ENCODE measurements around the gene NFXL1. TPM values are rescaled to one million over a fixed set of nuclear protein-coding genes. Genes with fewer than 3 reads are reported as not detected.
A peak's percentile ranks its signal among the peaks of the same experiment; 100 is the strongest.

The NFXL1 gene
- total and polyA plus RNA-seq, 3 experiments from 2014 or later, result 9.7 to 11.5 (median 10.0) TPM

- Mint-ChIP-seq H3K27ac (no peak overlapping the region), H3K4me1 (peaks cover 10 to 18% (median 11%) of the 10 kb centered on the region in 3 donors), H3K36me3 (no peaks in the 10 kb centered on the region), H3K9me3 (no peaks in the 10 kb centered on the region), H3K4me3 (no peak overlapping the region), H3K27me3 (peaks cover 5 to 12% of the 10 kb centered on the region in 2 donors)
- no peak for DNase-seq
- ChIA-PET POLR2A (no interaction called here), CTCF (no interaction called here)
- no peaks in the 10 kb centered on the region for H3K9me3 ChIP-seq (ENCODE audit: low read length)
- H3K27ac ChIP-seq (ENCODE audit: low read depth, low read length), result no peak overlapping the region
- H3K4me1 ChIP-seq (ENCODE audit: insufficient read depth, low read length), result peaks cover 4% of the 10 kb centered on the region
- no peaks in the 10 kb centered on the region for H3K36me3 ChIP-seq (ENCODE audit: insufficient read depth, low read length)
- no peak overlapping the region for H3K4me3 ChIP-seq (ENCODE audit: low read length)
- H3K27me3 ChIP-seq (ENCODE audit: insufficient read depth, low read length, poor library complexity, severe bottlenecking), result no peaks in the 10 kb centered on the region
Measured at GRCh38 chr4:47829438-47829837, 84.9 kb downstream of the NFXL1 start.

DNA sequence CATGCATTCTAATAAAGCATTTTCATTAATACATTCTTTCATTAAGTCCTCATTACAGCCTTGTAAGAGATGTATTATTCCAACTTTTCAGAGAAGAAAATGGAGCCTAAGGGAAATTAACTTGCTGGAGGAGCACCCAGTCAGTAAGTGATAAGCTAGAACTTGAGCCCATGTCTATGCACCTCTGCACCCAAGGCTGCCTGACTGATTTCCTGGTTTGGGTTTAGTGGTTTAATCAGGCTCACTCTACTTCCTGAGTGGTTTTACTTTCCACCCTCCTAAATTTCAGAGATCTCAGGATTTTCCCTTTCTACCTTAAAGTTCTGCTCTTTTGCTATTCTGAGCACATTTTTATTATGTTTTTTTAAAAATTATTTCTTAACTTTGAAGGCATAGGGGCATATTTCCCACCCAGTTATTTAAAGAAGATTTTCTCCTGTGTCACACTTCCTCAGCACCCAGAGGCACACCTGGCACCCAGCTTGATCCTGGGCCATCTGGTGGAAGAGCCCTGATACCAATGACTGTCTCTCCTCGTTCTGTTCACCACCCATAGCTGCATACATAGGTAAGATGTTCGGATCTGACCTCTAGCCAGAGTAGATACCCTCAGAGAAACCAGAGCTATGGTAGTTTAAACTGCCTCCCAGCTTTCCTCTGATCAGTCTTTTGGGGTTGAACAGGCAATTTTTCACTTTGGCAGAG lies 86.9 kb downstream of the NFXL1 start:
- H3K27me3 Mint-ChIP-seq, result peaks cover 5 to 16% of the 10 kb centered on the region in 2 donors
- POLR2A ChIA-PET, result no interaction called here
- no peak overlapping the region for H3K4me3 Mint-ChIP-seq
- no peak for DNase-seq
- H3K4me1 ChIP-seq (ENCODE audit: insufficient read depth, low read length), result peaks cover 4% of the 10 kb centered on the region
- H3K36me3 ChIP-seq (ENCODE audit: insufficient read depth, low read length), result no peaks in the 10 kb centered on the region
- no peaks in the 10 kb centered on the region for H3K36me3 Mint-ChIP-seq
- CTCF ChIA-PET, result interaction anchor here (1.7 to 2.3 kb wide), 2 partner anchors 9 to 10 kb away, joined by 3 to 9 read pairs; no protein-coding TSS in a partner anchor
- no peak overlapping the region for H3K4me3 ChIP-seq (ENCODE audit: low read length)
- peak overlapping the region in 1 of 8 donors; percentile 31 for H3K27ac Mint-ChIP-seq
- H3K27ac ChIP-seq (ENCODE audit: low read depth, low read length), result no peak overlapping the region
- no peaks in the 10 kb centered on the region for H3K9me3 ChIP-seq (ENCODE audit: low read length)
- peaks cover 10 to 18% (median 11%) of the 10 kb centered on the region in 3 donors for H3K4me1 Mint-ChIP-seq
- no peaks in the 10 kb centered on the region for H3K27me3 ChIP-seq (ENCODE audit: insufficient read depth, low read length, poor library complexity, severe bottlenecking)
- H3K9me3 Mint-ChIP-seq, result no peaks in the 10 kb centered on the region

- Histone ChIP-seq H3K36me3 (ENCODE audit: insufficient read depth, low read length) (no peaks in the 10 kb centered on the region), H3K9me3 (ENCODE audit: low read length) (no peaks in the 10 kb centered on the region)
- CTCF ChIA-PET, result no interaction called here
Measured at GRCh38 chr4:47824840-47825239, 89.5 kb downstream of the NFXL1 start.

DNA sequence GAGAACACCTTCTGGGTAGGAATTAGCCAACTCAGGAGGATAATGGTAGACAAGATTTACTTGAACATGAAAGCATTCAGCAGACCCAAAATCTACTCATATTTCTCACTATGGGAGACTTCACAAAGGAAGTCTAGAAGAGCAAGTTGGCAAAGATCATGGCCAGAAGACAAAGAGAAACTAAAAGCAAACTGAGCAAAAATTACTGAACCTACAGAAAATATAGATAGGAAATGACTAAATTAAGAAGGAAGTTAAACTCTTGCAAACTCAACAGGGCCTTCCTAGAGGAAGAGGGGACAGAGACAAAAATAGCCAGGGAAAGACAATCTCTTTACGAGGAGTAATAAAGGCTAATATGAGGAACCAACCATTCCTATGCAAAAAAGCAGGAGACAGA lies 95.2 kb downstream of the NFXL1 start:
- Histone ChIP-seq H3K27me3 (ENCODE audit: insufficient read depth, low read length, poor library complexity, severe bottlenecking) (no peaks in the 10 kb centered on the region), H3K4me3 (ENCODE audit: low read length) (no peak overlapping the region), H3K36me3 (ENCODE audit: insufficient read depth, low read length) (no peaks in the 10 kb centered on the region), H3K27ac (ENCODE audit: low read depth, low read length) (no peak overlapping the region), H3K4me1 (ENCODE audit: insufficient read depth, low read length) (no peaks in the 10 kb centered on the region), H3K9me3 (ENCODE audit: low read length) (no peaks in the 10 kb centered on the region)
- Mint-ChIP-seq H3K4me1 (peaks cover 0 to 5% (median 4%) of the 10 kb centered on the region in 3 donors), H3K27me3 (peaks cover 10 to 28% of the 10 kb centered on the region in 2 donors), H3K27ac (no peak overlapping the region), H3K4me3 (no peak overlapping the region), H3K36me3 (no peaks in the 10 kb centered on the region), H3K9me3 (no peaks in the 10 kb centered on the region)
- DNase-seq, result no peak
- CTCF ChIA-PET, result no interaction called here
- POLR2A ChIA-PET, result interaction anchor here (0.6 kb wide), 1 partner anchor 18 kb away, joined by 4 read pairs; no protein-coding TSS in a partner anchor

More at GRCh38 chr4:47824840-47825239, 89.5 kb downstream of the NFXL1 start:
- H3K27me3 ChIP-seq (ENCODE audit: insufficient read depth, low read length, poor library complexity, severe bottlenecking), result no peaks in the 10 kb centered on the region
- DNase-seq, result no peak
- no peaks in the 10 kb centered on the region for H3K9me3 Mint-ChIP-seq
- POLR2A ChIA-PET, result no interaction called here
- no peak overlapping the region for H3K4me3 ChIP-seq (ENCODE audit: low read length)
- peaks cover 9 to 18% (median 11%) of the 10 kb centered on the region in 3 donors for H3K4me1 Mint-ChIP-seq
- no peak overlapping the region for H3K27ac Mint-ChIP-seq
- peaks cover 4 to 19% of the 10 kb centered on the region in 2 donors for H3K27me3 Mint-ChIP-seq
- peaks cover 4% of the 10 kb centered on the region for H3K4me1 ChIP-seq (ENCODE audit: insufficient read depth, low read length)
- H3K27ac ChIP-seq (ENCODE audit: low read depth, low read length), result no peak overlapping the region
- H3K4me3 Mint-ChIP-seq, result no peak overlapping the region
- no peaks in the 10 kb centered on the region for H3K36me3 Mint-ChIP-seq

GRCh38 chr4:47817275-47817674 lies 97.1 kb downstream of the NFXL1 start:
- no peak overlapping the region for H3K4me3 ChIP-seq (ENCODE audit: low read length)
- H3K9me3 Mint-ChIP-seq, result no peaks in the 10 kb centered on the region
- H3K9me3 ChIP-seq (ENCODE audit: low read length), result no peaks in the 10 kb centered on the region
- no peak for DNase-seq
- peaks cover 0 to 5% (median 4%) of the 10 kb centered on the region in 3 donors for H3K4me1 Mint-ChIP-seq
- H3K27ac Mint-ChIP-seq, result no peak overlapping the region
- ChIA-PET CTCF (interaction anchor here (0.8 to 1.0 kb wide), 2 partner anchors 10 to 19 kb away, joined by 3 read pairs; no protein-coding TSS in a partner anchor), POLR2A (no interaction called here)
- H3K27ac ChIP-seq (ENCODE audit: low read depth, low read length), result no peak overlapping the region
- no peaks in the 10 kb centered on the region for H3K4me1 ChIP-seq (ENCODE audit: insufficient read depth, low read length)
- H3K27me3 ChIP-seq (ENCODE audit: insufficient read depth, low read length, poor library complexity, severe bottlenecking), result no peaks in the 10 kb centered on the region
- H3K36me3 Mint-ChIP-seq, result no peaks in the 10 kb centered on the region
- no peak overlapping the region for H3K4me3 Mint-ChIP-seq
- H3K27me3 Mint-ChIP-seq, result peaks cover 17 to 36% of the 10 kb centered on the region in 2 donors
- H3K36me3 ChIP-seq (ENCODE audit: insufficient read depth, low read length), result no peaks in the 10 kb centered on the region

- Histone ChIP-seq H3K27ac (ENCODE audit: low read depth, low read length) (no peak overlapping the region), H3K9me3 (ENCODE audit: low read length) (no peaks in the 10 kb centered on the region), H3K4me1 (ENCODE audit: insufficient read depth, low read length) (no peaks in the 10 kb centered on the region), H3K27me3 (ENCODE audit: insufficient read depth, low read length, poor library complexity, severe bottlenecking) (no peaks in the 10 kb centered on the region), H3K4me3 (ENCODE audit: low read length) (no peak overlapping the region), H3K36me3 (ENCODE audit: insufficient read depth, low read length) (no peaks in the 10 kb centered on the region)
- ChIA-PET POLR2A (no interaction called here), CTCF (no interaction called here)
- Mint-ChIP-seq H3K27ac (no peak overlapping the region), H3K9me3 (no peaks in the 10 kb centered on the region), H3K27me3 (peaks cover 17 to 36% of the 10 kb centered on the region in 2 donors), H3K36me3 (no peaks in the 10 kb centered on the region), H3K4me3 (no peak overlapping the region), H3K4me1 (peaks cover 0 to 5% (median 4%) of the 10 kb centered on the region in 3 donors)
- no peak for DNase-seq
Measured at GRCh38 chr4:47816748-47817147, 97.6 kb downstream of the NFXL1 start.

DNA sequence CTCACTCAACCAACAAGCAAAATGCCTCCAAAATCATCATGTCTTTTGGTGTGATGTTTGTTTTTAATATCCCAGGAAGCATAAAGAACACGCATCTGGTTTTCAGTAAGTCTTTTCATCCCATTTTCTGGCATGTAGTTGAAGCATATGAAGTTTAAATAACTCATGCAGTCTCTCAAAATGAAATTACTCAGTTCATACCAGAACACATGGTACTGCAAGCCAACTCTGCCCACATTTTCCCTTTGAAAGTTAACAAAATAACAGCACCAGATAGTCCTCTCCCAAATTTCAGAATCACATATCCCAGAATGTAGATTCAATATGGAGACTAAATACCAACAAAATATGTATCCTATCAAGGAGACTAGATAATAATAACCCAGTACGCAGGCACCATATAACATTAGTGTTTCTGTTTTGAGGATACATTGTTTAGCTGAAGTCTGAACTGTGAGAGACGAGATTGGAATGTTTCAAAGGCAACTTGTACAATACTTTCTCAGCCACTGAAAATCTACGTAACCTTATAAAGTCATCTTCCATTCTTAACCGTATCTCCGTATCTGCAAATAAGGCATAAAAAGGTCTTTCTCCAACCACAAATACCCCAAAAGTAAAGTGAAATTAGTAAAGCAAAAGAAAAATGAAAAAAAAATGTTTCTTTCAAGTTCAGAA lies 99.6 kb downstream of the NFXL1 start:
- Histone ChIP-seq H3K27ac (ENCODE audit: low read depth, low read length) (no peak overlapping the region), H3K4me3 (ENCODE audit: low read length) (no peak overlapping the region), H3K27me3 (ENCODE audit: insufficient read depth, low read length, poor library complexity, severe bottlenecking) (no peaks in the 10 kb centered on the region), H3K36me3 (ENCODE audit: insufficient read depth, low read length) (no peaks in the 10 kb centered on the region), H3K4me1 (ENCODE audit: insufficient read depth, low read length) (no peaks in the 10 kb centered on the region), H3K9me3 (ENCODE audit: low read length) (no peaks in the 10 kb centered on the region)
- no peak for DNase-seq
- Mint-ChIP-seq H3K9me3 (no peaks in the 10 kb centered on the region), H3K27me3 (peaks cover 17 to 46% of the 10 kb centered on the region in 2 donors), H3K4me1 (peaks cover 0 to 5% (median 4%) of the 10 kb centered on the region in 3 donors), H3K4me3 (no peak overlapping the region), H3K36me3 (no peaks in the 10 kb centered on the region), H3K27ac (no peak overlapping the region)
- ChIA-PET POLR2A (no interaction called here), CTCF (no interaction called here)

GRCh38 chr4:47809654-47810203 lies 104.7 kb downstream of the NFXL1 start:
- CTCF ChIA-PET, result interaction anchor here (0.6 kb wide), 1 partner anchor 24 kb away, joined by 5 read pairs; no protein-coding TSS in a partner anchor
- H3K4me3 ChIP-seq (ENCODE audit: low read length), result no peak overlapping the region
- H3K4me1 Mint-ChIP-seq, result no peaks in the 10 kb centered on the region
- H3K36me3 Mint-ChIP-seq, result no peaks in the 10 kb centered on the region
- H3K27ac Mint-ChIP-seq, result peak overlapping the region in 1 of 8 donors; percentile 59
- no peak for DNase-seq
- POLR2A ChIA-PET, result no interaction called here
- no peaks in the 10 kb centered on the region for H3K27me3 ChIP-seq (ENCODE audit: insufficient read depth, low read length, poor library complexity, severe bottlenecking)
- no peak overlapping the region for H3K4me3 Mint-ChIP-seq
- H3K9me3 Mint-ChIP-seq, result no peaks in the 10 kb centered on the region
- peaks cover 11 to 35% of the 10 kb centered on the region in 2 donors for H3K27me3 Mint-ChIP-seq
- H3K36me3 ChIP-seq (ENCODE audit: insufficient read depth, low read length), result no peaks in the 10 kb centered on the region
- no peaks in the 10 kb centered on the region for H3K9me3 ChIP-seq (ENCODE audit: low read length)
- no peak overlapping the region for H3K27ac ChIP-seq (ENCODE audit: low read depth, low read length)
- no peaks in the 10 kb centered on the region for H3K4me1 ChIP-seq (ENCODE audit: insufficient read depth, low read length)
